Measurements from ENCODE around the gene PCDHAC1.
A peak's percentile ranks its signal among the peaks of the same experiment; 100 is the strongest.

PCDHAC1 gene

DNA sequence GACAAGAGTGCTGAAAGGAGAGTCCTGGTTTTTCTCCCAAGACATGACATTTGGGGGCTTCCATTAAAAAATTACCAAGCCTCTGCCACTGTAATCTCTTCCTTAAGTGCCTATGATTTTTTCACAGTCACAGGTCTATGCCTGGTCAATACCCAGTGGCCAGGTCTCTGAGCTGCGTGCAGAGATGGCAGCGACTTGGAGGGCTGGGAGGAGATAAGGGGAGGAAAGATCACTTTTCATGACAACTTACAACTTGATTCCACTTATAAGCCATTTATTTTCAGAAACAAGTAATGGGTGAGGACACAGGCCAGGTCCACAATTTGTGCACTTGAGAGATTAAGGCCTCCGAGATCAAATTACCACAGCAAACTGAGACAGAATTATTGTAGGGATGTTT is 38.3 kb downstream of the PCDHAC1 start:
- Histone ChIP-seq H3K9me3 (no peaks in the 10 kb centered on the region), H3K4me3 (no peak overlapping the region), H3K27ac (no peak overlapping the region), H3K27me3 (peaks cover 0 to 25% of the 10 kb centered on the region in 2 donors), H3K4me1 (peaks cover 0 to 20% (median 13%) of the 10 kb centered on the region in 4 donors), H3K36me3 (no peaks in the 10 kb centered on the region)
- DNase-seq = no peak
- TF ChIP-seq, protein P1, sequence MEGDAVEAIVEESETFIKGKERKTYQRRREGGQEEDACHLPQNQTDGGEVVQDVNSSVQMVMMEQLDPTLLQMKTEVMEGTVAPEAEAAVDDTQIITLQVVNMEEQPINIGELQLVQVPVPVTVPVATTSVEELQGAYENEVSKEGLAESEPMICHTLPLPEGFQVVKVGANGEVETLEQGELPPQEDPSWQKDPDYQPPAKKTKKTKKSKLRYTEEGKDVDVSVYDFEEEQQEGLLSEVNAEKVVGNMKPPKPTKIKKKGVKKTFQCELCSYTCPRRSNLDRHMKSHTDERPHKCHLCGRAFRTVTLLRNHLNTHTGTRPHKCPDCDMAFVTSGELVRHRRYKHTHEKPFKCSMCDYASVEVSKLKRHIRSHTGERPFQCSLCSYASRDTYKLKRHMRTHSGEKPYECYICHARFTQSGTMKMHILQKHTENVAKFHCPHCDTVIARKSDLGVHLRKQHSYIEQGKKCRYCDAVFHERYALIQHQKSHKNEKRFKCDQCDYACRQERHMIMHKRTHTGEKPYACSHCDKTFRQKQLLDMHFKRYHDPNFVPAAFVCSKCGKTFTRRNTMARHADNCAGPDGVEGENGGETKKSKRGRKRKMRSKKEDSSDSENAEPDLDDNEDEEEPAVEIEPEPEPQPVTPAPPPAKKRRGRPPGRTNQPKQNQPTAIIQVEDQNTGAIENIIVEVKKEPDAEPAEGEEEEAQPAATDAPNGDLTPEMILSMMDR (IDR thresholded peaks at IDR 0.05) = no peak
- intact Hi-C loops (cut with DNase I; ENCODE audit: low total_unique reads) = no loop called here

GRCh38 chr5:140965905-140966292 is 39.8 kb downstream of the PCDHAC1 start:
- peak overlapping the region in 1 of 2 donors; percentile 8 for H3K27ac ChIP-seq
- H3K36me3 ChIP-seq = no peaks in the 10 kb centered on the region
- H3K27me3 ChIP-seq = peaks cover 0 to 25% of the 10 kb centered on the region in 2 donors
- intact Hi-C loops (cut with DNase I; ENCODE audit: low total_unique reads) = no loop called here
- peak overlapping the region; percentile 53 to 68 for H3K4me3 ChIP-seq
- H3K4me1 ChIP-seq = peaks cover 0 to 20% (median 13%) of the 10 kb centered on the region in 4 donors
- no peaks in the 10 kb centered on the region for H3K9me3 ChIP-seq
- DNase-seq = no peak
- TF ChIP-seq, protein P1 (IDR thresholded peaks at IDR 0.05) = no peak

DNA sequence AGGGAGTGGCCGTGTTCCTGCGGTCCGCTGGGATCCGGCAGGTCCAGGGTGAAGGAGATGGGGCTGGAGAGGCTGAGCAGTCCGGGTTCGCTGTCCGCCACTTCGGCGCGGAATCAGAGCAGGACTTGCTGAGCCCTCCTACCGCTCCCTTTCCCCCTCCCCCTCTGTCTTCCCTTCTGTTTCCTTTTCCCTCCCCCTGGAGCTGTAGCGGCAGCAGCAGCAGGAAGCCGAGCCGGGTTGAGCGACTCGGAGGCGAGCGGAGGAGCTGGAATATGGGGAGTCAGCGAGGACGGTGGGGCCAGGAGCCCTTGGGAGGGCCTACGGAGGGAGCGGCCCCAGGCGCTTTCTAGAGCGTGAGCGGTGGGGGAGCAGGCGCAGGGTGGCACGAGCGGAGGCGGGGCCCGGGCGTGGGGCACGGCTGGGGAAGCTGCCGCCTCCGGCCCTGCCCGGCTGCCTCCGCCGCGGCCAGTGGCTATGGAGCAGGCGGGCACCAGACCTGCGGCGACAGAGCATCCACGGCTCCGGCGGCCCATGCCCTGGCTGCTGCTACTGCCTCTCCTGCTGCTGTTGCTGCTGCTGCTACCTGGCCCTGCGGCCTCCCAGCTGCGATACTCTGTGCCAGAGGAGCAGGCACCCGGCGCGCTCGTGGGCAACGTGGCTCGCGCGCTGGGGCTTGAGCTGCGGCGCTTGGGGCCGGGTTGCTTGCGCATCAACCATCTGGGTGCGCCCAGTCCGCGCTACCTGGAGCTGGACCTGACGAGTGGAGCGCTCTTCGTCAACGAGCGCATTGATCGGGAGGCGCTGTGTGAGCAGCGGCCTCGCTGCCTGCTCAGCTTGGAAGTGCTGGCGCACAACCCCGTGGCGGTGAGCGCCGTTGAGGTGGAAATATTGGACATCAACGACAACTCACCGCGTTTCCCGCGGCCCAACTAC is 40.5 kb downstream of the PCDHAC1 start, which contains the start of gene PCDHAC2:
Gene PCDHAC2, plus strand, starts transcription at position 184 of the 933 bp plus-strand sequence. Its CDS starts 291 bp downstream, at position 475.
- DNase-seq = peak in 1 of 2 donors; percentile 27
- Histone ChIP-seq H3K27me3 (peaks cover 0 to 25% of the 10 kb centered on the region in 2 donors), H3K4me1 (peaks cover 0 to 20% (median 13%) of the 10 kb centered on the region in 4 donors), H3K36me3 (no peaks in the 10 kb centered on the region), H3K4me3 (peak within 1 kb of the TSS; percentile 53 to 68), H3K9me3 (no peaks in the 10 kb centered on the region), H3K27ac (peak within 1 kb of the TSS in 1 of 2 donors; percentile 8)
- intact Hi-C loops (cut with DNase I; ENCODE audit: low total_unique reads) = no loop called here
- TF ChIP-seq, protein P1 (IDR thresholded peaks at IDR 0.05) = no peak

GRCh38 chr5:140967226-140967893 is 41.3 kb downstream of the PCDHAC1 start:
- no peaks in the 10 kb centered on the region for H3K36me3 ChIP-seq
- peak overlapping the region; percentile 53 to 68 for H3K4me3 ChIP-seq
- TF ChIP-seq, protein P1 (IDR thresholded peaks at IDR 0.05) = no peak
- H3K27me3 ChIP-seq = peaks cover 0 to 21% of the 10 kb centered on the region in 2 donors
- DNase-seq = no peak
- no peak overlapping the region for H3K27ac ChIP-seq
- H3K9me3 ChIP-seq = no peaks in the 10 kb centered on the region
- intact Hi-C loops (cut with DNase I; ENCODE audit: low total_unique reads) = no loop called here
- peaks cover 0 to 20% (median 13%) of the 10 kb centered on the region in 4 donors for H3K4me1 ChIP-seq

GRCh38 chr5:140969880-140970279 is 43.8 kb downstream of the PCDHAC1 start:
- intact Hi-C loops (cut with DNase I; ENCODE audit: low total_unique reads) = no loop called here
- TF ChIP-seq, protein P1 (IDR thresholded peaks at IDR 0.05) = no peak
- H3K36me3 ChIP-seq = no peaks in the 10 kb centered on the region
- H3K27me3 ChIP-seq = peaks cover 0 to 21% of the 10 kb centered on the region in 2 donors
- peaks cover 0 to 20% (median 13%) of the 10 kb centered on the region in 4 donors for H3K4me1 ChIP-seq
- no peak overlapping the region for H3K27ac ChIP-seq
- no peak for DNase-seq
- no peak overlapping the region for H3K4me3 ChIP-seq
- no peaks in the 10 kb centered on the region for H3K9me3 ChIP-seq

Measured in tibial artery (tissue), 4 donors.